ENCODE measurements around the gene ADARB1. TPM values are rescaled to one million over a fixed set of nuclear protein-coding genes. Genes with fewer than 3 reads are reported as not detected.

Gene ADARB1
- total RNA-seq, 2 experiments from 2014 or later = 6.6 to 20.5 TPM

DNA sequence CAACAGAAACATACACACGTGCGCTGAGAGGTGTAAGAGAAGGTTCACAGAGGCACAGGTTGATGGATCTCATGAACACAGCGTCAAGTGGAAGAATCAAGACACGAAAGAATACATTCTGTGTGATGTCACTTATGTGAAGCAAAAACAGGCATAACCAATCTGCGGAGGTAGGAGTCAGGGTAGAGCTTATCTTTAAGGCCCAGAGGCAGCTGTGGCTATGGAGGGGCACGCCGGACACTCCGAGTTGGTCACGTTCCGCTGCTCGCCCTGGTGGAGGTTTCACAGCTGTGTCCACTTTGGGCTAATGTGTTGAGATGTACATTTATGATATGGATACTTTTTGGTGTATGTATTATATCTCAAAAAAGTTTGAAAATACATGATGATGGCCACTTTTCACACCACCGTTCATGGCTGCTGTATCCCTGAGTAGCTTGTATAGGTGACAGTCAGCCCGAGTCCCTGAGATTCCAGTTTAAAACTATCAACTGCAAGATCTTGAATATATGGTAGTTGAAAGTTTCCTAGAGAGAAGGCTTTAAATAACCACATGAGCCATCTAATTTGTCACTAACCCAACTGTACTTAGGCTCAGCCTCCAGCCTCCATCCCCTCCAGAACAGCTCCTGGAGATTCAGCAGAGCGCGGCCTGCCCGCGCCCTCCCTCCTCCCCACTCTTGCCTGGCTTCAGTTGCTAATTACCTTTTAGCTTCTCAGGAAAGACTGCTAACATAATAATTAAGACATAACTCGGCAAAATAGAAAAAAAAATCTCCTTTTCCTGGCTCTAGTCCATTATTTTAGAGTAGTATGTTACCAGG is 6.7 kb upstream of the ADARB1 start:
- H4K20me1 ChIP-seq (ENCODE audit: insufficient read depth, low read length) = no peaks in the 10 kb centered on the region
- DNase-seq (ENCODE audit: low spot score) = no peak
- no peak overlapping the region for H2AFZ ChIP-seq (ENCODE audit: low read length)
- POLR2A ChIA-PET = interaction anchor here (0.7 kb wide), 1 partner anchor 22 kb away, joined by 3 read pairs; no protein-coding TSS in a partner anchor
- H3K27ac ChIP-seq (ENCODE audit: low read depth, low read length, poor library complexity, severe bottlenecking) = no peak overlapping the region
- BruUV-seq (replicated peaks) = no TSS peak
- H3K4me2 ChIP-seq (ENCODE audit: low read length) = no peak overlapping the region
- H3K4me1 ChIP-seq (ENCODE audit: insufficient read depth, low read length, poor library complexity, severe bottlenecking) = no peaks in the 10 kb centered on the region
- H3K9me3 ChIP-seq (ENCODE audit: low read length) = no peaks in the 10 kb centered on the region
- H3K4me3 ChIP-seq (ENCODE audit: low read depth, low read length, poor library complexity, severe bottlenecking) = no peak overlapping the region
- no peak for TF ChIP-seq EZH2phosphoT487 (IDR thresholded peaks at IDR 0.05; ENCODE audit: borderline replicate concordance, low read depth, low read length)
- TF ChIP-seq, protein P1, sequence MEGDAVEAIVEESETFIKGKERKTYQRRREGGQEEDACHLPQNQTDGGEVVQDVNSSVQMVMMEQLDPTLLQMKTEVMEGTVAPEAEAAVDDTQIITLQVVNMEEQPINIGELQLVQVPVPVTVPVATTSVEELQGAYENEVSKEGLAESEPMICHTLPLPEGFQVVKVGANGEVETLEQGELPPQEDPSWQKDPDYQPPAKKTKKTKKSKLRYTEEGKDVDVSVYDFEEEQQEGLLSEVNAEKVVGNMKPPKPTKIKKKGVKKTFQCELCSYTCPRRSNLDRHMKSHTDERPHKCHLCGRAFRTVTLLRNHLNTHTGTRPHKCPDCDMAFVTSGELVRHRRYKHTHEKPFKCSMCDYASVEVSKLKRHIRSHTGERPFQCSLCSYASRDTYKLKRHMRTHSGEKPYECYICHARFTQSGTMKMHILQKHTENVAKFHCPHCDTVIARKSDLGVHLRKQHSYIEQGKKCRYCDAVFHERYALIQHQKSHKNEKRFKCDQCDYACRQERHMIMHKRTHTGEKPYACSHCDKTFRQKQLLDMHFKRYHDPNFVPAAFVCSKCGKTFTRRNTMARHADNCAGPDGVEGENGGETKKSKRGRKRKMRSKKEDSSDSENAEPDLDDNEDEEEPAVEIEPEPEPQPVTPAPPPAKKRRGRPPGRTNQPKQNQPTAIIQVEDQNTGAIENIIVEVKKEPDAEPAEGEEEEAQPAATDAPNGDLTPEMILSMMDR (conservative IDR thresholded peaks at IDR 0.05; ENCODE audit: low read length) = no peak
- no peaks in the 10 kb centered on the region for H3K9me2 ChIP-seq (ENCODE audit: insufficient read depth, low read length)
- CTCF ChIA-PET (ENCODE audit: unreplicated experiment) = interaction anchor here (0.7 kb wide), 1 partner anchor 13 kb away, joined by 3 read pairs; no protein-coding TSS in a partner anchor
- intact Hi-C loops (cut with micrococcal nuclease; ENCODE audit: unreplicated experiment) = no loop called here
- no peaks in the 10 kb centered on the region for H3K79me2 ChIP-seq (ENCODE audit: insufficient read depth, low read depth, low read length)
- H3K36me3 ChIP-seq (ENCODE audit: insufficient read depth, low read length) = no peaks in the 10 kb centered on the region

DNA sequence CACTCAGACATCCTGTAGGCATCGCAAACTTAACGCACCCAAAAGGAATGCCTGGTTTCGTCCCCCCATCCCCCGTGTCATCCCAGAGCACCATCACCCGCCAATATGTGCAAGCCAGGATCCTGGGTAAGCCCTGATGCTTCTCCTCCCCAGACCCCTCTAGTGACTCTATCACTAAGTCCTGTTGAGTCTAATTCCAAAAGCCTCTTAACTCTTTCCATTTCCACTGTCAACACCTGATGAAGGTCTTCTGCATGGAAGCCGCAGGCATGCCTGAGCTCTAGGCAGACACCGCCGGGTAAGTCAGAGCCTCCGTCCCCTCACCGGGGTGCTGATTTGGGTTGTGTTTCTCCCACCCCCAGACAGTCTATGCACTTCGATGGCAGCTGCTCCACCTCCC is 5.3 kb upstream of the ADARB1 start:
- Histone ChIP-seq H4K20me1 (ENCODE audit: insufficient read depth, low read length) (no peaks in the 10 kb centered on the region), H2AFZ (ENCODE audit: low read length) (no peak overlapping the region), H3K36me3 (ENCODE audit: insufficient read depth, low read length) (no peaks in the 10 kb centered on the region), H3K79me2 (ENCODE audit: insufficient read depth, low read depth, low read length) (no peaks in the 10 kb centered on the region), H3K27ac (ENCODE audit: low read depth, low read length, poor library complexity, severe bottlenecking) (no peak overlapping the region), H3K9me3 (ENCODE audit: low read length) (no peaks in the 10 kb centered on the region), H3K9me2 (ENCODE audit: insufficient read depth, low read length) (no peaks in the 10 kb centered on the region), H3K4me2 (ENCODE audit: low read length) (no peak overlapping the region), H3K4me3 (ENCODE audit: low read depth, low read length, poor library complexity, severe bottlenecking) (no peak overlapping the region), H3K4me1 (ENCODE audit: insufficient read depth, low read length, poor library complexity, severe bottlenecking) (no peaks in the 10 kb centered on the region)
- ChIA-PET POLR2A (no interaction called here), CTCF (ENCODE audit: unreplicated experiment) (no interaction called here)
- intact Hi-C loops (cut with micrococcal nuclease; ENCODE audit: unreplicated experiment) = no loop called here
- no TSS peak for BruUV-seq (replicated peaks)
- no peak for TF ChIP-seq EZH2phosphoT487 (IDR thresholded peaks at IDR 0.05; ENCODE audit: borderline replicate concordance, low read depth, low read length)
- TF ChIP-seq, protein P1 (conservative IDR thresholded peaks at IDR 0.05; ENCODE audit: low read length) = no peak
- no peak for DNase-seq (ENCODE audit: low spot score)

DNA sequence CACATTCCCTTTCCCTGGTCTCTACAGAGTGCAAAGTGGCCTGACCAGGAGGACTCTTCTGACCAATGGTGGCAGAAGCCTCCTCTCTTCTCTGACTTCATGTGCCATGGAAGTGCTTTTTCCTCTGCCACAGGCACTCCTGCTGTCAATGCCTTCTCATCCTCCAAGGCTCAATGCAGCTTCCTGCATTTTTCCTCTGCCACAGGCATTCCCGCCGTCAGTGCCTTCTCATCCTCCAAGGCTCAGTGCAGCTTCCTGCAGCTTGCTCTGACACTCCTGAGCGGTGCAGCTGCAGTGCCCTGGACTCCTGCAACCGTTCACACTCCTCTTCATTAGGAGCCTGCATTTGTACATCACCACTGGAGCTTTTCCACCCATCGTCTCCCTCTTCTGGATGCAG is 4.7 kb upstream of the ADARB1 start:
- no peaks in the 10 kb centered on the region for H4K20me1 ChIP-seq (ENCODE audit: insufficient read depth, low read length)
- no peak overlapping the region for H3K4me3 ChIP-seq (ENCODE audit: low read depth, low read length, poor library complexity, severe bottlenecking)
- intact Hi-C loops (cut with micrococcal nuclease; ENCODE audit: unreplicated experiment) = no loop called here
- no peak overlapping the region for H2AFZ ChIP-seq (ENCODE audit: low read length)
- no peaks in the 10 kb centered on the region for H3K9me3 ChIP-seq (ENCODE audit: low read length)
- H3K4me2 ChIP-seq (ENCODE audit: low read length) = no peak overlapping the region
- ChIA-PET POLR2A (no interaction called here), CTCF (ENCODE audit: unreplicated experiment) (interaction anchor here (0.6 kb wide), 1 partner anchor 123 kb away, joined by 3 read pairs; no protein-coding TSS in a partner anchor)
- H3K9me2 ChIP-seq (ENCODE audit: insufficient read depth, low read length) = no peaks in the 10 kb centered on the region
- TF ChIP-seq, protein P1 (conservative IDR thresholded peaks at IDR 0.05; ENCODE audit: low read length) = no peak
- TF ChIP-seq EZH2phosphoT487 (IDR thresholded peaks at IDR 0.05; ENCODE audit: borderline replicate concordance, low read depth, low read length) = no peak
- BruUV-seq (replicated peaks) = no TSS peak
- DNase-seq (ENCODE audit: low spot score) = no peak
- no peak overlapping the region for H3K27ac ChIP-seq (ENCODE audit: low read depth, low read length, poor library complexity, severe bottlenecking)
- no peaks in the 10 kb centered on the region for H3K36me3 ChIP-seq (ENCODE audit: insufficient read depth, low read length)
- H3K4me1 ChIP-seq (ENCODE audit: insufficient read depth, low read length, poor library complexity, severe bottlenecking) = no peaks in the 10 kb centered on the region
- no peaks in the 10 kb centered on the region for H3K79me2 ChIP-seq (ENCODE audit: insufficient read depth, low read depth, low read length)

Measured in OCI-LY7 (cell line).